Activated T-cell treated with anti-CD3 and anti-CD28 coated beads, Interleukin-2, amount 50 U/mL, for 48 hours (primary cell): ENCODE measurements around the gene CYLD.

Experiments
- DNase-seq, 2 experiments: peaks; one replicate each; pipeline ENCODE4 v3.0.0-alpha.2; 2020

The CYLD gene

DNA sequence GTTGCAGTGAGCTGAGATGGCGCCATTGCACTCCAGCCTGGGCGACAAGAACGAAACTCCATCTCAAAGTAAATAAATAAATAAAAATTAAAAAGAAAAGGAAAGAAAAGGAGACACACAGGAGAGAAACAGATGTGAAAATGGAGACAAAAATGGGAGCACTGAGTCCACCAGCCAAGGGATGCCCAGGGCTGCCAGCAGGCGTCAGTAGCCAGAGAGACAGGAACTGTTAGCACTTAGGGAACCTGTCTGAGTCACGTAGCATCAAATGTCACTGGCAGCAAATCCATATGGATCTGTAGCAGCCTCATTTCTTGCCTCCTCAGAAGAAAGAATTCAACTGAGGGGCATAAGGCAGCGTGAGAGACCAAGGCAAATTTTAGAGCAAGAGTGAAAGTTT, 79.7 kb downstream of the CYLD start:
- no peak for DNase-seq

DNA sequence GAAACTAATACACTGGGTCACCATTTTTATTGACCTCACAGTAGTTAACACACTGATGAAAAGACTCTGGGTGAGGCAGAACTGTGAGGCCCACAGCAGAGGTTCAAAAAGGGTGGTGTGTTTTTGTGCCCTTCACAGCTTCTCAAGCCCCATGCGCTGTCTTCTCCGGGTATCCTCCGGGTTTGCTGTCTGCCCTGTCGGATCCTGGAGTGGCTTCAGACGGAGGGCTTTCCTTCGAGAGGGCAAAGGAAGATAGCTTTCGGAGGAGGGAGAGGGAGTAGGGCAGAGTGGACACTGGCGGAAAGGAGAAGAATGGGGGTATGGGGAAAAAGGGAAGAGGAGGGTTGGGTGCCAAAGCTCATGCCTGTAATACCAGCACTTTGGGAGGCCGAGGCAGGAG, 80.8 kb downstream of the CYLD start:
- no peak for DNase-seq

DNA sequence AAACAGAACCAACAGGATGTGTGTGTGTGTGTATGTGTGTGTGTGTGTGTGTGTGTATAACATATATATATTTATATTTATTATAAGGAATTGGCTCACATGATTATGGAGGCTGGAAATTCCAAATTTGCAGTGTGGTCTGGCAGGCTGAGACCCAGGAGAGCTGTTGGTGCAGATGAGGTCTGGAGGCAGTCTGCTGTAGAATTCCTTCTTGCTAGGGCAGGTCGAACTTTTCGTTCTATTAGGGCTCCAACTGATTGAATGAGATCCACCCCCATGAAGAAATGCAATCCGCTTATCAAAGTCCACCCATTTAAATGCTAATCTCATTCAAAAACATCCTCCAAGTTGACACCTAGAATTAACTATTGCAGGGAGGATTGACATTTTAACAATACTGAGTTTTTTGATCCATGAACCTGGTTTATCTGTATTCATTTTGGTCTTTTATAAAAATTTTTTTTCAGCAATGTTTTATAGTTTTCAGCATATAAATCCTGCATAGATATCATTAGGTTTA, 85.0 kb downstream of the CYLD start:
- DNase-seq, result no peak

DNA sequence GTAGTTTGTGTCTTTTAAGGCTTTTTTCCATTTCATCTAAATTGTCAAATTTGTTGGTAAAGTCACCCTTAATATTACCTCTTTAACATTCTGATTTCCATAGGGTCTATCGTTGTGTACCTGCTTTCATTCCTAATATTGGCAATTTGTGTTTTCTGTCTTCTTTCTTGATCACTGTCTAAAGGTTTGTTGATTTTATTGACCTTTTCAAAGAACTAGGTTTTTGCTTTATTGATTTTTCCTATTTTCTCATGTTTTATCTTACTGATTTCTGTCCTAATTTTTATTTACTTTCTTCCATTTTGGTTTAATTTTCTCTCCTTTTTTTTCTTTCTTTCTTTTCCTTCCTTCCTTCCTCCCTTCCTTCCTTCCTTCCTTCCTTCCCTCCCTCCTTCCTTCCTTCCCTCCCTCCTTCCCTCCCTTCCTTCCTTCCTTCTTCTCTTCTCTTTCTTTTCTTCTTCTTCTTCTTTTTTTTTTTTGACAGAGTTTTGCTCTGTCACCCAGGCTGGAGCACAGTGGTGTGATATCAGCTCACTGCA, 86.3 kb downstream of the CYLD start:
- no peak for DNase-seq

GRCh38 chr16:50830698-50831097, 88.8 kb downstream of the CYLD start:
- no peak for DNase-seq

DNA sequence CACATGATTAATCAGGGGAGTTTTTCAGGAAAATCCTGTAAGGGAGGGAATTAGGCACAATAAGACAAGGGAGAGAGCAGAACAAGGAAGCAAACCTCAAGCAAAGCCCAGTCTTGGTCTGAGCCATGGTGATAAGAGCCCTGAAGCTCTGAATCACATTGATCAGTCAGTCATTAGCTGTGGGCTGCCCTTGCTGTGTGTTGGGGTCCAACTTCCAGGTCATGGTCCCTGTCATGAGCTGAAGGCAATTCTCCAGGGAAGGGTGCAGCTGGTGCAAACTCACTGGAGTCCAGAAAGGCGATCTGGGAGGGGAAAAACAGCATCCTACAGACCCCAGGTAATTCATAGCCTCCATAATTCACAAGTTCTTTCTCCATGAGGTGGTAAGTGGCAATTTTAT, 89.9 kb downstream of the CYLD start:
- no peak for DNase-seq

DNA sequence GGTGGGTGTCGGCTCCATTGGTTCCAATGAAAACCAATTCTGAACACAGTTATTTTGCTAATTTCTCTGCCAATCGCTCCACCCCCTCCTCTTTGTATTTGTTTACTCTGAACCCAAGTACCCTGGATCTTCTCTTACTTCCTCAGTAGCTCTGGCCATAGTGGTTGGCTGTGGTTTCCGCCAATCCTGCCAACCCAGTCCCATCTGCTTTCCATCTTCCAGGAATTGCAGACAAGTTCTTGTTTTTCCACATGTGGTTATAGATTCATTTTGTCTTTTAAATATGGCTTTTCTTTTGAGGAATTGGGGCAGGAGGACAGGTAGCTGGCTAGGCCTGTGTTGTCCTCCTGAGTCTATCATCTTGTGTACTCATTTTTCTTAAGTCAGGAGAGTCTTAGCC, 92.0 kb downstream of the CYLD start:
- no peak for DNase-seq

DNA sequence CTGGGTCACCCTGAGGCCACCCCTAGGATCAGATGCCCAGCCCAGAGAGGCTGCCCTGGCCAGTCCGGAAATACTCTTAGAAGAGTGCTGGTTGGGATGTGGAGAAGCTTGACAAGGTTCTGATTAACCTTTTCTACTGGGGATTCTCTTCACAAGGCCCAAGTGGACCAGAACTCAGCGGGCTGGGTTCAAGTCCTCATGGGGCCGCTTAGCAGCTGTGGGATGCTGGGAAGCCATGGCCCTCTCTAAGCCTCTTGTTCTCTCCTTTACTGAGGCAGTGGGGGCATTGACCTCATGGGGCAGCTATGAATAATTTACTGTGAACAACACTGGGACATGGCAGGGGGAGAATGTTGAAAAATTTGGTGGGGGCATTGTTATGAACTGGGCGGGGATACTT, 92.8 kb downstream of the CYLD start:
- no peak for DNase-seq

DNA sequence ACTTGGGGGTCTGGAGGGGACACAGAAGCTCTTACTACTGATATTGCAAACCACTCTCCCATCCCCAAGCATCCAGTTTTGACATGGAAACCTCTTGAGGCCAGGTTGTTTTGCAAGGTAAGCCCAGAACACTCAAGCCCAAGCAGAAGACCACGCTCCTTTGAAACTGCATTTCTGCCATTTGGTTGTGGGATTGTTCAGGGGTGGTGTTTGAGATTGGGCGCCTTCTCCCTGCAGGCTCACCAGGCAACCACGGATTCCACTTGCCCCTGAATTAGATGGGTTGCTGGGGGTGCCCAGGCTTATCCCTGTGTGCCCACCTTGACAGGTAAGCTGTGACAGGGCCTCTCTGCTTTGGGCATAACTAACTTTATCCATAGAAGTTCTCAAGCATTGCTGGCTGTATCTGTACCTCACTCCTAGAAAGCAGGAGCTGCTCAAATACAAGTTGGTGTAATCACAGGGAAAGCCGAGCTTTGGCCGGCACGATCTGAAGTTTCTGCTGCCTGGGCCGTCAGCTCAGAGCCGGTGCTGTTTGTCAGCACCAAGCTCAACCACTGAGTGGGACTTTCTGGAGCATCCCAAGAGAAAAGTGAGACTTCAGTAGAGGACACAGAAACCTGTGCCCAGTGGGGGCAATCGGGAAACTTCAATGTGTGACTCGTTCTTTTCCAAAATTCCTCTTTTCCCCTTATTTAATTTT, 93.6 kb downstream of the CYLD start:
- no peak for DNase-seq

DNA sequence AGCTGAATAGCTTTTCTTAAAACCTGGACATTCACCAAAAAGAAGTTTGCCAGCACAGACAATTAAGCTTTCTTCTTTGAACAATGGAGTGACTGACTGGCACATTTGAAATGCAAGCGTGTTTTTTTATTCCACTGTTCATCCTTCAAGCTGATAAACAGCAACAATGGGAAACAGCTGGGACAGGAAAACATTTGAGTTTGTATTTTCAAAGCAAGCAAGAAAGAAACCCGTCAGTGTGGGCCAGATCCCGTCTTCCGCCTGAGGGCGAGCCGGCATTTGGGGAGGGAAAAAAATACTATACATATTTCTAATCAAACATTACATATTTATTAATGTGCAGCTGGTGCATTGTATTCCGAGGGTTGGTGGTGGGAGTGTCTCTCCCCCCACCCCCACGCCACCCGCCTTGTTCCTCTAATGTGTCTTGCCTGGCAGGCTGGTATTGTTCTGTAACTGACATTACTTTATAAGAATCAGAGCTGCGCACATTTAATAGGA, 94.3 kb downstream of the CYLD start:
- no peak for DNase-seq

- DNase-seq, result no peak
These were observed 95.4 kb downstream of the CYLD start for GRCh38 chr16:50837324-50837723.

DNA sequence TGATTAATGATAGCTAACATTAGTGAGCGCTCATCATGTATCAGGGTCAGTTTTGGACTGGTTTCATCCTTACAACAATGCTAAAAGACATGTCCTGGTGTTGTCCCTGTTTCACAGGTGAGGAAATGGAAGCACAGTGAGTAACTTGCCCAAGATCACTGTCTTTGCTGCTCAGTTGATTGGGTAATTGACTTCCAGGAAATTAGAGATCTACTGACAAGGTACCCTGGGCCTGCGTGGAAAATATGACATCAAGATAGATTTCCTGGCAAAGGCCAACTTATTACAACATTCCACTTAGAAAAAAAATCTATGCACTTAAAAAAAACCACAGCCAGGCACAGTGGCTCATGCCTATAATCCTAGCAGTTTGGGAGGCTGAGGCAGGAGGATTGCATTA, 96.3 kb downstream of the CYLD start:
- DNase-seq, result no peak

DNA sequence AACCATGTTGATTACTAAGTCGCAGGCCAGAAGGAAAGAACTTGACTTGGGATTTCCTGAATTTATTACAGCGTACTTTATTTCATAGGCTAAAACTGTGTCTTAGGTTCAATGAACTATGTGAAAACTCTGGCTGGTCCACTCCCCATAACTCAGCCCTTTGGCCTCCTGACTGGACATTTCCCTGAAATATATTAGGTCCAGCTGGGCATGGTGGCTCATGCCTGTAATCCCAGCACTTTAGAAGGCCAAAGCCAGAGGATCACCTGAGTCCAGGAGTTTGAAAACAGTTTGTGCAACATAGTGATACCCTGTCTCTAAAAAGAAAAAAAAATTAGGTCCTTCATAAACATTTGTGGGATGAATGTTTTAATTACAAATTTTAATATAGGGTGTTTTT, 97.0 kb downstream of the CYLD start:
- DNase-seq, result no peak

GRCh38 chr16:50839356-50839755, 97.5 kb downstream of the CYLD start:
- DNase-seq, result peak in 1 of 2 experiments; percentile 6

- DNase-seq, result peak in 1 of 2 experiments; percentile 11
These were observed 98.2 kb downstream of the CYLD start for GRCh38 chr16:50839920-50840729.

DNA sequence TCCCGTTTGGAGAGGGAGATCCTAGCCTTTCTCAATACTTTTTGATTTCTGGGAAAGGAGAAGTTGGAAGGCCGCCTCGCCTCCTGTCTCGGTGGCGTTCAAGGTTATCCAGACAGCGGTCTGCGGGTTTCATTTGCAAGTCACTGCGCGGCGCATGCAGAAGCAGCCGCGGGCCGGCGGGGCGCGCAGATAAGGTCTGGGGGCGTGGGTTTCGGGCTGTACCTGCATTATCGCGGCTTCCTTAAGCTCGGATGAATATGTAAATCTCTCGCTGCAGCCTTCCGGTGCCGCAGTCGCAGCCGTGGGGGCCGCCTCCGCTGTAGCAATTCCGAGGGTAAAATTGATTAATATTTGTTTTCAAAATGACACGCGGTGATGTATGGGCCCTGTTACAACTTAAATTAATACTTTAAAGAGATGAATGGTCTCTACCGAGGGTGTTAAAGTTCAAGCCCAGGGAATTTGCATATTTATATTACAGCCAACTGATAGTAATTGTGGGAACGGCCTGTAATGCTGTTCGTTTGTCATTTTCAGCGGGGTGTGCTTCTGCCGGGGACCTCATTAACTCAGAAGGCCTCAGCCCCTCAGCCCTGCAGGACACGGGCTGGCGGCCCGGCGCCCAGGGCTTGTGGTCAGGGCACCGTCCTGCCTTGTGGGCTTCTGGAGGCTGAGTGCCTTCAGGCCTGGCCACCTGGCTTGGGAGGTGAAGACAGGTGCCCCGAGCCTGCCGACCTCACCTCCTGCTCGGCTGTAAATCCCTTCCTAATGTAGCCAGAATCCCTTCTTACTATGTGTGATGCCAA, 99.4 kb downstream of the CYLD start:
- DNase-seq, result peak; percentile 58 to 67

DNA sequence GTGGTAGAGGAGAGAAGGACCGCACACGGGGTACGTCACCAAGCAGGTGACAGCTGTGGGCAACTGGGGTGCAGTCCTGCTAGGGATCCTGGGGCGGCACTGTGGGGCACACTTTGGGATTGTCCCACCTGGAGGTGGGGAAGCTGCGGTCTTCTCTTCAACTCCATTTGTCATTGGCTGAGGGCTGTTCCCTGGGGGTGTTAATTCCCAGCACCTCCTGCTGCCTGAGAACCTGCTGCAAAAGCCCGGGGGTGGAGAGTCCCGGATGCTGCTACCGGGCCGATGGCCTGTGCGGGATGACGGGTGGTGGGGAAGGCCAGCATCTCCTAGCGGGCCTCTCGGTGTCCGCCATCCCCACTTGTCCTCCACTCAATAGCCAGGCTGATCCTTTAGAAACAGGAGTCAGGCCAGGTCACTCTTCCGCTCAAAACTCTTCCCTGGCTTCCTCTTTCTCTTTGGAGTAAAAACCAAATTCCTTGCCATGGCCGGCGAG, 100.2 kb downstream of the CYLD start:
- DNase-seq, result no peak

DNA sequence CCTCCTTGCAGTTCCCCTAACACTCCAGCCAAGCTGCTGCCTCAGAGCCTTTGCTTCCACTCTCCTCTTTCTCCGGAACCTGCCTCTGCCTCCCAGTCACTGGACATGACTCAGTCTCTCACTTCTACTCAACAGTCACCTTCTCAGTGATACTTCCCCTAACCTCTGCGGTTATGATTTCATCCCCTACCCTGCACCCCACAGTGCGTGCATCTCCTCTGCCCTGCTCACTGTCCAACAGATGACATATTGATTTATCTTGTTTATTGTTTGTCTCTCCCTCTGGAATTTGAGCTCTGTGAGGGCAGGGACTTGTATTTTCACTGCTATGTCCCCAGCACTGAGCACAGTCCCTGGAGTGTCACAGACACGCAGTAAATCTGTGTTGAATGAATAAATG, 100.7 kb downstream of the CYLD start:
- DNase-seq, result peak; percentile 32 to 45

- DNase-seq, result no peak
These were observed 103.0 kb downstream of the CYLD start for GRCh38 chr16:50844840-50845239.

DNA sequence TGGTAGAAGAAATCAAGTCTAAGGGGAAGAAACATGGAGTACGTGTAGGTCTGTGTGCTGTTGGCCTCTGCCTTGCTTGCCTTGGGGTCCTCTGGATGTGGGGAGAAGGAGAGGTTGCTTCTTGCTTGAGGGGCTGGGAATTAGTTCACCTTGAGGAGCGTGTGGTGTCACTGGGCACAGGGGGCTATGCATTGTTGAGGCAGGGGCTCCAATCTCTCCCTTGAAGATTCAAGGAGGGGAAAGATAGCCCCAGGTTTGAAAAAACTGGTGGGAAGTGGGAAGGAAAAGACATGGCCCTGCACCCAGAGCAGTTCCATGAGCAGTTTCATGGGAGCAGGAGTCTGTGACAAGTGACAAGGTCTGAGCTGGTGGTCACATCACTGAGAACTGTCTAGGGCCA, 103.4 kb downstream of the CYLD start:
- DNase-seq, result no peak

DNA sequence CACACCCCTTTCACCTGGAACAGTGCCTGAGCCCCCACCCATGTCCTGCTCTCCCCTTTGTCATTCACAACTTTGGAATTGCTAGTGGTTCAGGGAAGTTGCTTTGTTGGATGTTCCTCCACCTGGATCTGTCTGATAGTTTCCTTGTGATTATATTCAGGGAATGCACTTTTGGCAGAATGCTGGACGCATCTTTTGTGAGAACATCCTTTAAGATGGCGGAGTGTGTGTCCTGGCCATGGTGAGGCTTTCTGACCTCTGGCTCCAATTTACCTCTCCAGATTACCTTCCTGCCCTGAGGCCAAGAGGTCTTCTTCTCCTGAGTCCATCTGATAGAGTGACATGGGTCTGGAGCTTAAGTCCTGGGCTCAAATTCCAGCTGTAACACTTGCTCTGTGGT, 104.6 kb downstream of the CYLD start:
- DNase-seq, result no peak

- no peak for DNase-seq
These were observed 105.3 kb downstream of the CYLD start for GRCh38 chr16:50847166-50847565.
